CD14-positive monocyte (primary cell): ENCODE data around the gene LCNL1. TPM values are rescaled to one million over a fixed set of nuclear protein-coding genes. Genes with fewer than 3 reads are reported as not detected.

Experiments used
- DNase-seq, 3 donors: peaks; one replicate each; pipeline ENCODE4 v3.0.0-alpha.2; 2011 to 2022
- H2AFZ ChIP-seq: 2 replicates; pipeline ENCODE4 v1.6.0; 2012; ENCODE audit warnings: mild to moderate bottlenecking, low read depth, low read length, inconsistent platforms; ENCODE audit not compliant: insufficient read depth, poor library complexity, severe bottlenecking
- H3K27ac ChIP-seq, 2 donors: 1 replicate in 1 of 2; 2 replicates in 1 of 2; pipeline ENCODE4 v1.5.1; 2012 to 2013; ENCODE audit warnings: low read length in 2 of 2, control low read depth in 1 of 2, inconsistent platforms in 1 of 2, low read depth in 1 of 2, mild to moderate bottlenecking in 1 of 2
- H3K27me3 ChIP-seq, 2 donors: one replicate each; pipeline versions ENCODE4 v1.6.0 to v1.6.1; 2011 to 2013; ENCODE audit warnings: low read length in 2 of 2; ENCODE audit not compliant: control insufficient read depth in 2 of 2, insufficient read depth in 2 of 2
- H3K36me3 ChIP-seq, 2 donors: replicated peaks in 1 of 2; 1 replicate in 1 of 2; 2 replicates in 1 of 2; pipeline versions ENCODE4 v1.5.1 to v1.6.1; 2012 to 2013; ENCODE audit warnings: low read length in 2 of 2, control low read depth in 1 of 2, inconsistent platforms in 1 of 2, mild to moderate bottlenecking in 1 of 2; ENCODE audit not compliant: insufficient read depth in 2 of 2, control insufficient read depth in 1 of 2
- H3K4me1 ChIP-seq, 2 donors: 1 replicate in 1 of 2; 2 replicates in 1 of 2; pipeline versions ENCODE4 v1.5.1 to v1.6.1; 2012 to 2013; ENCODE audit warnings: low read length in 2 of 2, control low read depth in 1 of 2, inconsistent platforms in 1 of 2, mild to moderate bottlenecking in 1 of 2, moderate library complexity in 1 of 2; ENCODE audit not compliant: insufficient read depth in 2 of 2, control insufficient read depth in 1 of 2
- H3K4me2 ChIP-seq: replicated peaks from 2 replicates; pipeline ENCODE3; 2012; ENCODE audit warnings: low read length, moderate library complexity, mild to moderate bottlenecking; ENCODE audit not compliant: poor library complexity, severe bottlenecking; ENCODE audit errors: extremely low read depth
- H3K4me3 ChIP-seq, 3 experiments: fragments of 200-600 bp in 1 of 3; sonication (generic) in 1 of 3; replicated peaks in 1 of 3; 1 replicate in 2 of 3; 2 replicates in 1 of 3; pipeline ENCODE4 v1.5.1; 2011 to 2013; ENCODE audit warnings: low read length in 3 of 3, mild to moderate bottlenecking in 3 of 3, control low read depth in 2 of 3, low read depth in 2 of 3, inconsistent platforms in 1 of 3, moderate library complexity in 1 of 3
- H3K79me2 ChIP-seq: 2 replicates; pipeline ENCODE4 v1.6.0; 2012; ENCODE audit warnings: mild to moderate bottlenecking, control low read depth, inconsistent platforms, low read length, moderate library complexity; ENCODE audit not compliant: insufficient read depth
- H3K9ac ChIP-seq: 2 replicates; pipeline ENCODE4 v1.6.0; 2017; ENCODE audit warnings: low read length, mild to moderate bottlenecking; ENCODE audit not compliant: insufficient read depth, poor library complexity, severe bottlenecking
- H3K9me3 ChIP-seq, 2 donors: replicated peaks in 1 of 2; 1 replicate in 1 of 2; 2 replicates in 1 of 2; pipeline versions ENCODE4 v1.5.1 to v1.6.1; 2012 to 2013; ENCODE audit warnings: low read length in 2 of 2, control low read depth in 1 of 2; ENCODE audit not compliant: control insufficient read depth in 1 of 2, insufficient read depth in 1 of 2
- H4K20me1 ChIP-seq: 2 replicates; pipeline ENCODE4 v1.6.0; 2012; ENCODE audit warnings: mild to moderate bottlenecking, low read length, control low read depth, moderate library complexity; ENCODE audit not compliant: insufficient read depth
- H3K27ac Mint-ChIP-seq, 7 donors: one replicate each; pipeline ENCODE4 v1.8.0; 2020; ENCODE audit warnings: mild to moderate bottlenecking in 7 of 7, mixed read lengths in 7 of 7, moderate library complexity in 6 of 7, inconsistent platforms in 2 of 7
- H3K27me3 Mint-ChIP-seq, 3 donors: one replicate each; pipeline ENCODE4 v1.8.0; 2021 to 2022; ENCODE audit warnings: low read depth in 3 of 3, mild to moderate bottlenecking in 3 of 3, mixed read lengths in 3 of 3, moderate library complexity in 3 of 3, inconsistent platforms in 1 of 3
- H3K36me3 Mint-ChIP-seq, 2 donors: one replicate each; pipeline ENCODE4 v1.8.0; 2020; ENCODE audit warnings: mixed read lengths in 2 of 2, inconsistent platforms in 1 of 2, mild to moderate bottlenecking in 1 of 2
- H3K4me1 Mint-ChIP-seq: one replicate; pipeline ENCODE4 v1.8.0; 2020; ENCODE audit warnings: mild to moderate bottlenecking, mixed read lengths
- H3K4me3 Mint-ChIP-seq, 2 donors: one replicate each; pipeline ENCODE4 v1.8.0; 2020; ENCODE audit warnings: mild to moderate bottlenecking in 2 of 2, mixed read lengths in 2 of 2, moderate library complexity in 1 of 2
- H3K9me3 Mint-ChIP-seq, 7 donors: one replicate each; pipeline ENCODE4 v1.8.0; 2020 to 2022; ENCODE audit warnings: mixed read lengths in 7 of 7, mild to moderate bottlenecking in 6 of 7, moderate library complexity in 6 of 7, inconsistent platforms in 2 of 7
- WGBS: methylation state at CpG from one replicate; pipeline ENCODE4 v1.1.5; 2013; ENCODE audit warnings: missing lambda C conversion rate; ENCODE audit not compliant: insufficient coverage; 5-methylcytosine and 5-hydroxymethylcytosine counted together
- intact Hi-C, 2 donors: fragments of 100-400 bp; cut with micrococcal nuclease; formaldehyde crosslinking; loops; one replicate each; pipeline versions ENCODE4 v1.15.0 to v1.15.1; 2023
- polyA plus RNA-seq, 3 donors: library from polyadenylated mRNA; depleted of rRNA in 1 of 3; unstranded in 2 of 3; stranded (reverse) in 1 of 3; fragments of 300-500 nt in 2 of 3; fragments of >200 nt in 1 of 3; fragmentation: Illumina TruSeq in 2 of 3; gene quantifications; 1 replicate in 2 of 3; 2 replicates in 1 of 3; pipeline ENCODE4 v1.2.3, GENCODE V29; 2012 to 2021
- TF ChIP-seq, protein P1 (sequence below): fragments of 200-600 bp; IDR thresholded peaks from one replicate; pipeline ENCODE4 v1.8.0; 2022; ENCODE audit warnings: antibody characterized with exemption, mild to moderate bottlenecking

Gene LCNL1
- polyA plus RNA-seq, 3 donors, result 0.04 TPM; not detected in 2

DNA sequence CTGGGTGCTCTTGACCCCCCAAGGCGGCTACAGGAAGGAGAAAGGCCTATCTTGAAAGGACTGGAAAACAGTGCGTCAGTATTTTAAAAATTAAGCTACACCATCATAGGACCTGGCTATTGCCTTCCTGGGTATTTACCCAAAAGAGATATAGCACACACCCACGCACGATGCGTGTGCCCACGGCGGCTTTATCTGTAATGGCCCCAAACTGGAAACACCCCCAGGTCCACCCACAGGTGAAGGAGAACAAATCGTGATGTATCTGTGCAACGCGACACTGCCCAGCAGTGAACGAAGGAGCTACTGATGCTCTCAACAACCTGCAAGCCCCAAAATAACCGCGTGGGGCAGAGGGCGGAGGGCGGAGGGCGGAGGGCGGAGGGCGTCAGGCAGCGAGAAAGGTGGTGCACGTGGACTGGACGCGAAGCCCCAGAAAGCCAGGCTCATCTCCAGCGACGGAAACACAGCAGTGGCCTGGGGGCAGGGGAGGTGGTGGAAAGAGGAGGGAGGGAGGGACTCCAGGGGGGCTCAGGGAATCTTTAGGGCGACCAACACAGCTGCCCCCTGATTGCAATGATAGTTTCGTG is 17.9 kb upstream of the LCNL1 start:
- Mint-ChIP-seq H3K27me3 (peaks cover 9 to 20% (median 14%) of the 10 kb centered on the region in 3 donors), H3K4me3 (no peak overlapping the region), H3K9me3 (peaks cover 0 to 2% (median 0%) of the 10 kb centered on the region in 7 donors), H3K4me1 (peaks cover 16% of the 10 kb centered on the region), H3K27ac (no peak overlapping the region), H3K36me3 (no peaks in the 10 kb centered on the region)
- no peak for DNase-seq
- Histone ChIP-seq H3K9me3 (no peaks in the 10 kb centered on the region), H3K4me1 (peaks cover 10 to 17% of the 10 kb centered on the region in 2 donors), H3K9ac (no peak overlapping the region), H3K27me3 (no peaks in the 10 kb centered on the region), H3K4me3 (no peak overlapping the region), H4K20me1 (no peaks in the 10 kb centered on the region), H3K27ac (no peak overlapping the region), H3K36me3 (no peaks in the 10 kb centered on the region), H3K4me2 (no peak overlapping the region), H3K79me2 (no peaks in the 10 kb centered on the region), H2AFZ (peak overlapping the region; percentile 23)
- intact Hi-C loops, result no loop called here
- WGBS, result 90% methylated on average over 21 of the region's 26 CpGs
- TF ChIP-seq, protein P1, sequence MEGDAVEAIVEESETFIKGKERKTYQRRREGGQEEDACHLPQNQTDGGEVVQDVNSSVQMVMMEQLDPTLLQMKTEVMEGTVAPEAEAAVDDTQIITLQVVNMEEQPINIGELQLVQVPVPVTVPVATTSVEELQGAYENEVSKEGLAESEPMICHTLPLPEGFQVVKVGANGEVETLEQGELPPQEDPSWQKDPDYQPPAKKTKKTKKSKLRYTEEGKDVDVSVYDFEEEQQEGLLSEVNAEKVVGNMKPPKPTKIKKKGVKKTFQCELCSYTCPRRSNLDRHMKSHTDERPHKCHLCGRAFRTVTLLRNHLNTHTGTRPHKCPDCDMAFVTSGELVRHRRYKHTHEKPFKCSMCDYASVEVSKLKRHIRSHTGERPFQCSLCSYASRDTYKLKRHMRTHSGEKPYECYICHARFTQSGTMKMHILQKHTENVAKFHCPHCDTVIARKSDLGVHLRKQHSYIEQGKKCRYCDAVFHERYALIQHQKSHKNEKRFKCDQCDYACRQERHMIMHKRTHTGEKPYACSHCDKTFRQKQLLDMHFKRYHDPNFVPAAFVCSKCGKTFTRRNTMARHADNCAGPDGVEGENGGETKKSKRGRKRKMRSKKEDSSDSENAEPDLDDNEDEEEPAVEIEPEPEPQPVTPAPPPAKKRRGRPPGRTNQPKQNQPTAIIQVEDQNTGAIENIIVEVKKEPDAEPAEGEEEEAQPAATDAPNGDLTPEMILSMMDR, result no peak

DNA sequence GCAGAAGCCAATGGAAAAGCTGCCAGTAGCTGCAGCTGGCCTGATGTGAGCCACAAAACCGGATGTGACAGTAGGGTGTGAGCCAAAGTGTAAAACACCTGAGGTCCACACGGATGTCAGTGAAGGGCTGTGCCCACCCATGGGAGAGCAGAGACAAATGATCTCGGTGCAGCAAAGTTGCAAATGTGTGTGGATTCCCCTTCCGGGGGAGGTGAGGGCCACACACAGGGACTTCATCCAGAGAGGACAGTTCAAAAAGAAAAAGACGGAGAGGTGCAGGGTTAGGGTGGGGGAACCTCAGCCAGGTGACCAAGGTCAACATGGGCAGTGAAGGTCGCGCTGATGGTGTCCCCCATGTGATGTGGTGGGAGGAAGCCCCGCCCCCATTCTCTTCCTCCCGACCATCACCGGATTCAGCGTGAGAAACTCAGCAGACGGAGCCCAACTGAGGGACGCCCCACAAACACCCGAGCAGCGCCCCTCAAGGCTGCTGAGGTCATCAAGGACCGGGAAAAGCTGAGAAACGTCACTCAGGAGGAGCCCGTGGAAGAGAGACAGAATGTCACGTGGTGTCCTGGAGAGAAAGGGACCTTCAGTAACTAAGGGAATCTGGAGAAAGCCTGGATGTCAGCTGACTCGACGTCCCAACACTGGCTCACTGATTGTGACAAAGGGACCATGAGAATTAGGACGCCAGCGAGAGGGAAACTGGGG is 16.9 kb upstream of the LCNL1 start:
- intact Hi-C loops, result no loop called here

More for the DNA sequence above, 16.9 kb upstream of the LCNL1 start:
- Mint-ChIP-seq H3K4me1 (peaks cover 16% of the 10 kb centered on the region), H3K9me3 (peaks cover 0 to 2% (median 0%) of the 10 kb centered on the region in 7 donors), H3K27me3 (peaks cover 8 to 18% (median 14%) of the 10 kb centered on the region in 3 donors), H3K4me3 (peak overlapping the region; percentile 39 to 73), H3K27ac (peak overlapping the region in 1 of 7 donors; percentile 54), H3K36me3 (no peaks in the 10 kb centered on the region)
- Histone ChIP-seq H2AFZ (no peak overlapping the region), H3K4me3 (no peak overlapping the region), H4K20me1 (no peaks in the 10 kb centered on the region), H3K9me3 (no peaks in the 10 kb centered on the region), H3K36me3 (no peaks in the 10 kb centered on the region), H3K27me3 (no peaks in the 10 kb centered on the region), H3K79me2 (no peaks in the 10 kb centered on the region), H3K27ac (no peak overlapping the region), H3K4me2 (no peak overlapping the region), H3K4me1 (peaks cover 10 to 17% of the 10 kb centered on the region in 2 donors), H3K9ac (no peak overlapping the region)
- WGBS, result 31% methylated on average over 16 of the region's 23 CpGs
- TF ChIP-seq, protein P1, result no peak
- DNase-seq, result peak in 2 of 3 donors; percentile 12 to 52
